CD4-positive, alpha-beta T cell treated with Interleukin-6 for 4 hours (primary cell): ENCODE data around the gene TBKBP1.

ENCODE experiments used
- DNase-seq: peaks from one replicate; pipeline ENCODE4 v3.0.0-alpha.2; 2020; ENCODE audit warnings: mixed read lengths

TBKBP1 gene

DNA sequence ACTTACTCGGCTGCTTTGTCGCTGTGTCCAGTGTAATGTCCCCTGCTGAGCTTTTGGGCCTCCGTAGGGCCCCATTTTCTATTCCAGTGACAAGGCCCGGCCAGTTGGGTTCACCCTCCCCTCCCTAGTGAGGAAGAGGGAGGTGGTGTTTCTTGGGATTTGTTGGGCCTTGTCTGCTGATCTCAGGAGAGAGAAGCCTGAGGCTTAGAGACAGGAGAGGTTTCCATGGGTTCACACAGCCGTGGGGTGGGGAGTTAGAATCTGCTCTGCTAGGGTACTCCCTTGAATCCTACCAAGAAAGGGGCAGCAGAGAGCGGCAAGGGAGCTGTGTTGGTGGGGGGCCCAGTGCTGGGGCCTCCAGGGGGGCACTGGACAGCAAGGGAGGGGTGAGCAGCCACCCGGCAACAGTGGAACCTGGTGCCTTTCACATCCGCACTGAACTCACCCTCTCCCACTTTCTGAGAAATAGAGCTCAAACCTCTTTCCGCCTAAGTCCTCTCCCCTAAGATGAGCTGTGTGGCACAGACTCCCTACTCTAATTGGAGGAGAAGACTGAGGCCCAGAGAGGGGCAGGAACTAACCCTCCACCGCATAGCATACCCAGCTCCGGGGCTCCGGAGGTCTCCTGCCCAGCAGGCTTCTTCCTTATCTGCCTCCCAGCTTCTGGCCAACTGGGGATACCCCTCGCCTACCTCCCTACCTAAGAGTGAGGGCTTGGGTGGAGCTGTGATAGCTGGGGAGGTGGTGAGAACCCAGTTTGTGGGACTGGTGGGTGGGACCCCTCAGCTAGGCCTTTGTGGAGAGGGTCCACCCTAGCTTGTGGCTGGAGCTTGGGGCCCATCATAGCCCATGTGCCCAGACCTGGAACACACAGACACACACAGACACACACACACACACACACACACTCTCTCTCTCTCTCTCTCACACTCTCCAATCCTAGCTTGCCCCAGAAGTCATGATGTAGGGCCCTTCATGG is 6.8 kb downstream of the TBKBP1 start:
- no peak for DNase-seq

DNA sequence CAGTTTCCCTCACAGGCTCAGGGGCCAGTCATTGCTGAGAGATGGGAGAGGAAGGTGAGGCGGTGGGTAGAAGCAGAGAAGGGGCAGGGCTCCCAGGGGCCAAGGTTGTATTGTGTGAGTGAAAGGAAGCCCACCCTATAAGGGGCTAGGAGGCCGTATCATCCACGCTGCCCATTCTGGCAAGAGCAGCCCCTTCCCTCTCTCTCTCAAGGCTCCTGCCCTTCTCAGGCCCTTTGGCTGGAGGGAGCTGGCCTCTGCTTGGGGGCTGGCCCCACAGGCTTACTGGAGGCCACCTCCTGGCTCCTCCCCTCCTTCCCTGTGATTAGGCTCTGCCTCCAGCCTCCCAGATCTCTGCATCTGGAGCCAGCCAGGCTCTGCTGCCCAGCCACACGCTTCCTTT is 7.6 kb downstream of the TBKBP1 start:
- DNase-seq = no peak

DNA sequence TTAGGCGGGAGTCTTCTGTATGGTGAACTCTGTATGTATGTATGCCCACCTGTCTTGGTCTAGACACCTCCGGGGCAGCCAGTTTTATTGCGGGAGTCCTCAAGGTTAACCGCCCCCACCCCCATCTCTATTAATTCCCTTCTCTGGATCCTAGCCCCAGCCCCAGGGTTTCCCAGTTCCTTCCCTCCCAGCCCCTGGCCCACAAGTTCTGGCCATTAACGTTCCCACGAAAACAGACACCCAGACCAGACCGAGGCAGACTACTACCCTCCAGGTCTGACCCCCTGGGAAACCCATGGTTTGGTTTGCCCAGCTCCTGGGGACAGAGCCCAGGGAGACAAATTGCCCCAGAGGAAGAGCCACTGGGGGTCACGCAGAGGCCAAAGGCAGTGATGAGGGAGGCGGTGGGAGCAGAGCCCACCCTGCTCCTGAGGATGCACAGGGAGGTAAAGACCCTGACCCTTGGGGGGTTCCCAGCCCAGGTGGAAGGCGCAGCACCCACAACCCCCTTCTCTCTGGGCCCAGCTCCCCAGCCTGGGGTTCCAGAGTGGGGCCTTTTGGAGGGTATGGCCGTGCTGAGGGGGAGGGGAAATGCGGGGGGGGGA is 8.5 kb downstream of the TBKBP1 start:
- no peak for DNase-seq

DNA sequence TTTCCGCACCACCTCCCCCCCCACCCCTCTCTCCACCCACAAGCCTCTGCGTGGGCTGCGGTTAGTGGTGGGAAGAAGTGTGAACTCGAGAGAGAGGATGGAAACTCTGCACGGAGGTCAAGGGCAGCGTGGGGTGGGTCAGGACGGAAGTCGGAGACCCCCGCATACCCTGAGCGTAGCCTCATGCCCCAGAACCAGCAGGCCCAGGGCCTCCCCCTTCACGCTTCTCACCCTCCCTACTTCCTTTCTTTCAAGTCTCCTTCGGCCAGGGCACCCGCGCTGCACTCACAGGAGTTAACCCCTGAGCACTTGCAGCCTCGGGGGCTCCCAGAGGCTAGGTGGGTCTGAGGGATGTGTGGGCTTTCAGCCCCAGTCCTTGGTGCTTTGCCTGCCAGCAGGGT is 9.2 kb downstream of the TBKBP1 start:
- DNase-seq = peak; percentile 45

DNA sequence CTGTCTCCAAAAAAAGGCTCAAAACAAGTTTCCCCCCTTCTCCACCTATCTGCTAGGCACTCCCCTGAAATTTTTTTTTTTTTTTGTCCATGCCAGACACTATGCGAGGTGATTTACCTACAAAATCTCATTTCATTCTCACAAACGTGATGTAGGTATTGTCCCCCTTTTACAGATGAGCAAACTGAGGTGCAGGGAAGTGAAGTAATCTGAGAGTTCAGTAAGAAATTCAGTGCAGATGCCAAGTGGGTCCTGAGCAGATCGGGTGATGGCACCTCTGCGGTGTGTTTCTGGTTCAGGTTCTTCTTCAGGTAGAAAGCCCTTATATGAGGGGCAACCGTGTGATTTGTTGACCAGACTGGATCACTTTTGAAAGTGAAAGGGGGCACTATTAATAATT is 9.7 kb downstream of the TBKBP1 start:
- no peak for DNase-seq

DNA sequence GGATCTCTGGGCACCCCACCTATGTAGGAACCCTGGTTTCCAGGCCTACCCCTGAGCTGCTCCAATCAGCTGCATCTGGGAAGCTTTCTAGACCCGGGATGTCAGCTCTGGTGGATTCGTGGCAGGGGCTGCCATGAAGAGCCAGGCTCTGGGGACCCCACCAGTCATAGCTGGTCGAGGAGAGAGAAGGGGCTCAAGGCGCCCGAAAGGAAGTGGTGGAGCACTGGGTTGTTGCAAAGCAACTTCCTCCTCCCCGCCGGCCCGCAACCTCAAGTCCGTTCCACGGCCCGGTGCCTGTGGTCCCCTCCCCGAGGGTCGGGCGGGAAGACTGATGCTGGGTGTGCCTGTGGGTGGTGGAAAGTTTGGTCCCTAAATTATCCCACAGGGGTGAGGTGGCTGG is 10.2 kb downstream of the TBKBP1 start:
- DNase-seq = peak; percentile 28

DNA sequence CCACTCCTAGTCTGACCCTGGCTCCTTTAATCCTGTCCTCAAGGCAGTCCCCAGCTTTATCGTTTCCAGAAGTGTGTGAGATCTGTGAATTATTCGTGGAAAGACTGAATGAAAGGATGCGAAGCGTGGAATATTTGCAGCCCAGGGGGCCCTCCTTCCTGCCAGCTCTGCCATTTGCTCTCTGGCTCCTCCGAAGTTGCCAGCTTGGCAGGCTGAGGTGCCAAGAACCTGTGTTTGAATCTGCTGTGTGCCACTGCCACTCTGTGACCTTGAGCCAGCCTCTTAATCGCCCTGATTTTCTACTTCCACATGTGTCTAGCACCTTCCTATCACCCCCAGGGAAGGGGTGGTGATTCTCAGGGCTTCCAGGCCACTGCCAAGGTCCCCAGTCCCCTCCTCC is 10.8 kb downstream of the TBKBP1 start:
- DNase-seq = no peak

DNA sequence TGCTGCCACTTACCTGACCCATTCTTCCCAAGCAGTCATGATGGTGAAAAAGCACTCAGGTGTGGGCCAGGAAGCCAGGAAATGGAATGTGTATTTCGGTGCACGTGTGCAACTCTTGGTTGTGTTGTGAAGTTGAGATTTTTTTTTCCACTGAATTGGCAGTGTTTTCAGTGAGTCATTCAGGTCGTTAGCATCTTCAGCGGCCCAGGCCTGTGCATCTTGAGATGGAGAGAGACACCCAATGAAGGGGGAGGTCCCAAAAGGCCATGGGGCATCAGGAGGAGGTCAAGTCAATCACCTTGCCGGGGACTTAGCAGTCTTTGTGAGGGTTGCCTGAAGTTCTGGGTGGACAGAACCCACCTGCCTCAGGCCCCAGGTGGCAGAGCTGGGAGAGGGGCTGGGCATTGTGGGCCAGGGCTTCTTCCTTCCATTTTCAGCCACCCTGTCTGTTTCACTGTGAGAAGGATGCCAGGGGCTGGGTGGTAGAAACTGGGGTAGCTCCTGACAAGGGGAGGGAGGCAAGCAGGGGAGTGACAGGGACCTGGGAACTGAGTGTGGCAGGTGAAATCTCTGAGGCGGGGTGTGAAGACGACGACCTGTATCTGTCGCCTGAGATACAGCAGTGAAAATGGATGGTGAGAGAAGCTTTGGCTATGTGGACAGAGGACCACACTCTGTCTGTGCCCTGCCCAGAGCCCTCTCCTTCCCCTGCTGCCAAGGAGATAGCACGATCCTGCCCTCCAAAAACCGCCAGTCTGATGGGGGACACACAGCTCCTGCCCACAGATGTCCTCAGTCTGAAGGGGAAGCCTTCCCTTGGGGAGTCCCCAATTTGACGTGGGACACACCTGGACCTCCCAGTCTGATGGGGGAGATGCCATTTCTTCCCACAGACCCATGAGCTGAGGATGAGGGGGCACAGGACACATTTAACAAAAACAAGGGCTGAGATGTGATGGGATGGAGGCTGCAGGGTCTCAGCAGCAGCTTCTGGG is 11.9 kb downstream of the TBKBP1 start:
- peak; percentile 52 for DNase-seq

DNA sequence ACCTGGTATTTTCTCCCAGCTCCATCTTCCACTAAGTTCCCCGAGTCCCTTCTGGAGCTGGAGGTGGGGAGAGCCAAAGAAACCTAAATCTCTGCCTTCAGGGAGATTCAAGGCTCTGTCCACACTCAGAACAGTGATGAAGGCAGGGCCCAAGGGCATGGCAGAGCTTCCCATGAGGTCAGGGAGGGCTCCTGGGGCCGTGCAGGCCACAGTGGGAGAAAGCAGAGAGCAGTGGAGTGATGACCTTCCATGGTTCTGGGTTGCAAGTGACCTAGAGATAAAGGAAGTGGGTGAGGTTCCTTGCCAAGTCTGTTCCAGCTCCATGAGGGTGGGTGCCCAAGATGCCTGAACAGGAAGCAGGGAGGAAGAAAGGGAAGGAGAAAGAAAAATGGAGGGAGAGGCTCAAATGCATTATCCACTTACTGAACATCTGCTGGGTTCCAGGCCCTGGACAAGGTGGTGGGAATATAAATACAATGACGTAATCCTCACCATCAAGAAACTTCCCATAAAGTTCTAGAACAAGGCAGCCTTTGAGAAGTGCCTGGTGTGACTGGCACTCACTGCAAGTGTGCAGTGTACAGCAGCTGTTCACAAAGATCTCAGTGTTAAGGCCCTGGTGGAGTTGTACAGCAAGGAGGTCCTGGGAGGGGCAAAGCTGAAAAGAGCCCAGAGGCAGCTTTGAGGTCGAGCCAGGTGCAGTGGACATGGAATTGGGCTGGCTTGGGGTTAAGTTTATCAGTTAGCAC is 13.3 kb downstream of the TBKBP1 start:
- DNase-seq = no peak

DNA sequence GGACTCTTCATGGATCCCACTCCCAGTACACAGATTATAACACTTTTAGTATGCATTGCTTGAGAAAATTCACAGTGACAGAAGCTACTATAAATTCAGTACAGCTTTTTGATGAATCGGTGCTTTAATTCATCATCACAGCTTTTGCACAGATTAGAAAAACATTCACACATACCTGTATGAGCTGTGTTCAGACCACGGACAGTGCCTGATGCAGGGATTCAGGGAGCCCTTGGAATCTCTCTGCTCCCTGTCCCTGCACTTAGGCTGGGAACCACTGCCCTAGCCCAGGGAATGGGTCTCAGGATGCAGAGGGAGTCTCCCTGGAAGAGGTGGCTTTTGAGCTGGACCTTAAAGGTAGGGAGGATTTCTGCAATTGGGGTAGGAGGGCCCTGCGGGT is 13.9 kb downstream of the TBKBP1 start:
- no peak for DNase-seq

DNA sequence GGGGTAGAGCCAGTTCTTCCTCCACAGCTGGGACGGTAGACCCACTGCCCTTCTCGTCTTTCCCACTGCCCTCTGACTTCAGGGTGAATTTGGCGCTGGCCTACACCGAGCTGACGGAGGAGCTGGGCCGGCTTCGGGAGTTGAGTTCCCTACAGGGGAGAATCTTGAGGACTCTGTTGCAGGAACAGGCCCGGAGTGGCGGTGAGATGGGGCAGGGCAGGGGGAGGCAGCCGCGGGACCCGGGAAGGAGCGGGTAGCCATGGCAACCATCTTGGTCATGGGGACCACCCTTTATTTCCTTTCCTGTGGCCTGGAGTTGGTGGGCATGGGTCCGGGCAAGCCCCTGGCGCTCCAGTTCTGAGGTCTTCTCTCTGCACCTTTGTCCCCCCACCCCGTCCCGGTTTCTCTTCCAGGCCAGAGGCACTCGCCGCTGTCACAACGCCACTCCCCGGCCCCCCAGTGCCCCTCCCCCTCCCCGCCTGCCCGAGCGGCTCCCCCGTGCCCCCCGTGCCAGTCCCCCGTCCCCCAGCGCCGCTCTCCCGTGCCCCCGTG is 14.4 kb downstream of the TBKBP1 start:
- no peak for DNase-seq

DNA sequence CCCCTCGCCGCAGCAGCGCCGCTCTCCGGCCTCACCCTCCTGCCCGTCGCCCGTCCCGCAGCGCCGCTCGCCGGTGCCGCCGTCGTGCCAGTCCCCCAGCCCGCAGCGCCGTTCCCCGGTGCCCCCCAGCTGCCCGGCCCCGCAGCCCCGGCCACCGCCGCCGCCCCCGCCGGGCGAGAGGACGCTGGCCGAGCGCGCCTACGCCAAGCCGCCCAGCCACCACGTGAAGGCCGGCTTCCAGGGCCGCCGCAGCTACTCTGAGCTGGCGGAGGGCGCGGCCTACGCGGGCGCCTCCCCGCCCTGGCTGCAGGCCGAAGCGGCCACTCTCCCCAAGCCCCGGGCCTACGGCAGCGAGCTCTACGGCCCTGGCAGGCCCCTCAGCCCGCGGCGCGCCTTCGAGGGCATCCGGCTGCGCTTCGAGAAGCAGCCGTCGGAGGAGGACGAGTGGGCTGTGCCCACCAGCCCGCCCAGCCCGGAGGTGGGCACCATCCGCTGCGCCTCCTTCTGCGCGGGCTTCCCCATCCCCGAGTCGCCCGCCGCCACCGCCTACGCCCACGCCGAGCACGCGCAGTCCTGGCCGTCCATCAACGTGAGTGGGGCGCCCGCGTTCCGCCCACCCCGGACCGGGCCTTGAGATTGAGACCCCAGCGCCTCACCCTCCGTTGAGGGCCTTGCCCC is 15.0 kb downstream of the TBKBP1 start:
- no peak for DNase-seq

DNA sequence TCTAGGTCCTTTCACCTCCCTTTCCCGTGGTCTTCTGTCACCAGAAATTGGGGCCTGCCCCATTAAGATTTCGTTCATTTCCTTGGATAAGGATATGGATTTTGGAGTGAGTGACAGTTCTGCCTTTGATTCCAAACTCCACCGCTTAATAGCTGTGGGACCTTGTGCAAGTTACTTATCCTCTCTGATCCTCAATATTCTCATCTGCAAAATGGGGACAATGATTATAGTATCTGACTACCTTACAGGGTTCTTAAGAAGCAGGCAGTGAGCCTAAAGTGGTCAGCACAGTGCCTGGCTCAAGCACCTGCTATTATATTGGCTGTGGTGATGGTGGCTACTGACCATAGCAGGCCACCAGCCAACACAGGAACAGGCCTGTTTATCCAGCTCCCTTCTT is 15.6 kb downstream of the TBKBP1 start:
- DNase-seq = no peak

DNA sequence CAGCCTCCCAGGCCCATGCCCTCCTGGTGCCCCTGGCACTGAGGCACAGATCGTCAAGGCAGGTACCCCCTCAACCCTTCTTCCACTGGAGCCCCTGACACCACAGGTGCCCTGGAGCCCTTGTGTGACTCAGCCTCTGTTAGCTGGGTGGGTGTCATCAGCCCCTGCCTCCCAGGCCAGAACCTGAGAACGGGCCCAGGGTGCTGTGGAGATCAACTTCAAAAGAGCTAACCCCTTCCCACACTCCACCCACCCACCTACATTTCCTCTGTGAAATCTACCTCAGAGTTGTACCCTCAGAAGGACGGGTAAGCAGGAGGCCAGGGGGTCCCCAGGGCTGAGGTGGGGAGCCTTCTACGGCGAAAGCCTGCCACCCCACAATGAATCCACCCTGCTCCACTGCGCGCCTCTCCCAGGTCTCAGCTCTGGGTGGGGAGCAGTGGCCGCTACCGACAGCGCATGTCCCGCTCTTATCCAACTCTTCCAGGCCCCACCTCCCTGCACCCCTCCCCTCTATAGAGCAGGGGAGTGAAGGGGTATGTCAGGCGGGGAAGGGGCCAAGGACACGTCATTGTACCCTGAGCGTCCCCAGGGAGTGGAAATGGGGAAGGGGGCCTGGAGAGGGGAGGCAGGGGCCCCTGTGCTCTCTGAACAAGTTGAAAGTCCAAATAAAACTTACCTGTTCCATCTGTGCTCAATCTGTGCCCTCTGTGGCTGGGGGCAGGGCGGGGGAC is 17.6 kb downstream of the TBKBP1 start:
- no peak for DNase-seq

DNA sequence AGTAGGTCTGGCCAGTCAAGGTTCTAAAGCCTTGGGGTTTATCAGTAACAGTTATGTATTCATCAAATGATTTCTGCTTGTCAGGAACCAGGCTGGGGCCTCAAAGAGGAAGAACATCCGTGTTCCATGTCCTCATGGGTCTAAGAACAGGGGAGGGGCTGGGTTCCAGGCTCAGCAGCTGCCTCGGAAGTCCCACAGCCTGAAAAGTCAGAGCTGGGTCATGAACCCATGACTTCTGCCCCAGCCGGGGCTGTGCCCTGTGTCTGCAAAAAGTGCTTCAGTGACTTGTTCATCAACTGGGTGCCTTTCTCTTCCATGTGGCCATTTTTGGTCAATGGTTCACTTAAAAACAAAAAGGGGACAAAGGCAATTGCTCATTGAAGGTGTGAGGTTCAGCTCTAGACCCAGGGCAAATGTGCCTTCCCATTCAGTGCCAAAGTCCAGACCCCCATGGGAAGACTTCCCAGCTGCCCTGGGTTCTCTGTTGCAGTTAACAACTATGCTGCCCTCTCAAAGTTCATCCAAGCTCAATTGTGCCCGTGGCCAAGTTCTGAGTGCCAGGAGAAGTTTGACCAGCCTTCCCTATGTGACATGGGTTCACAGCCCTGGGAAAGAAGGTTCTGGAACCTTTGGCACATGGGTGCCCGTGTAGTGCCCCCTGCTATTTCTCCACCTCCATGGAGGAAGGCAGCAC is 18.5 kb downstream of the TBKBP1 start:
- no peak for DNase-seq

DNA sequence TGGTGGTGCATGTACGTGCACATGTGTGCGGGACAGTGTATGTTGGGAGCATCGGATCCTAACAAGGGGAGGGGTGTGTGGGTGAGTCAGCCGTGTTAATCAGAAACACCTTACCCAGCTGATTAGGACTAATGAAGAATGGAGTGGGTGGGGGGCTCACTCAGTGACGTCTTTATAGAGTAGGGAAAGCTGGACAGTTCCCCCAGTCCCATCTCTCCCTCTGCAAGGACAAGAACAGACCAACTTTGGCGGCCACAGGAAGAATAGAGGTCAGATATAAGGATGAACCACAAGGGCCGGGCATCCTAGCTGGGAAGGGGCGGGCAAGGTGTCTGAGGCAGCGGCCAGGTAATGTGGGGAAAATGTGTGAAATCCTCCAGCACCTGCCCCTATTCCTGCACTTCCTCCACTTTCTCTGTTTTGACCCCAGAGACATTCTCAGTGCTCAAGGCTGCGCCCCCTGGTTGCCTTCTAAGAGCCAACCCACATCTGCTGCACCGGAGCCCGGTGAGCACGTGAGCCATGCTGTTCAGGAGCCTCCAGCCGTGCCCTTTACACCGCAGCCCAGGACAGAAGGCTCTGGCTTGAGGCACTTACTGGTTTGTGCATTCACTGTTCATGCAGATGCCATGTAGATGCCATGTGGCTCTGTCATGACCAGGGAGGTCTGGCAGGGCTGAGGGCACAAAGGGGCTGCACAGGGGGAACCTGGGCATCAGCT is 20.2 kb downstream of the TBKBP1 start:
- DNase-seq = no peak

DNA sequence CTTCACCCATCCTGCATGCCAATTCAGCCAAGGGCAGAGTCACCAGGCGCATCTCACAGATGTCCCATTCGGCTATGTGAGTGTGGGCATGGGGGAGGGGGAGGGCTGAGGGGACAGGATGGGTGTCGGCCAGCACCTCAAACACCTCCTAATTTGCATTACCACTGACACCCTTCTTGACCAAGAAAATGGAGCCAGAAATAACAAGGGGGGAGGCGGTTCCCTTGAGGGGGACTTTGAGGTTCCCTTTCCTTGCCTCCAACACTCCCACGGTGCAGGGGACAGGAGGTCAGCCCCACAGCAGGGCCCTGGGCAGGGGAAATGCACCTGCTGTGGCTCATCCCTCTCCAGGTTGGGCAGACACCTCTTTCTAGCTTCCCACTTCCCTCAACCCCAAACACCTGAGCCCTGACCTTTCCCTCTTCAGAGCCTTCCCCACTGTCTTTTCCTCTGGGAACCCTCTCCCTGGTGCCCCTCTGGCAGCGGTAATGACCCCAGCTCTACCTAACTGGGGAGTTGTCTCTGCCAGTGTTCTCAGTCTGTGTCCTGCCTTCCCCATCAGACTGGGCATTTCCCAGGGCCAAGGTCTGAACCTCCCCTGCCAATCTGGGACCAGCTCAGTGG is 20.9 kb downstream of the TBKBP1 start:
- no peak for DNase-seq

DNA sequence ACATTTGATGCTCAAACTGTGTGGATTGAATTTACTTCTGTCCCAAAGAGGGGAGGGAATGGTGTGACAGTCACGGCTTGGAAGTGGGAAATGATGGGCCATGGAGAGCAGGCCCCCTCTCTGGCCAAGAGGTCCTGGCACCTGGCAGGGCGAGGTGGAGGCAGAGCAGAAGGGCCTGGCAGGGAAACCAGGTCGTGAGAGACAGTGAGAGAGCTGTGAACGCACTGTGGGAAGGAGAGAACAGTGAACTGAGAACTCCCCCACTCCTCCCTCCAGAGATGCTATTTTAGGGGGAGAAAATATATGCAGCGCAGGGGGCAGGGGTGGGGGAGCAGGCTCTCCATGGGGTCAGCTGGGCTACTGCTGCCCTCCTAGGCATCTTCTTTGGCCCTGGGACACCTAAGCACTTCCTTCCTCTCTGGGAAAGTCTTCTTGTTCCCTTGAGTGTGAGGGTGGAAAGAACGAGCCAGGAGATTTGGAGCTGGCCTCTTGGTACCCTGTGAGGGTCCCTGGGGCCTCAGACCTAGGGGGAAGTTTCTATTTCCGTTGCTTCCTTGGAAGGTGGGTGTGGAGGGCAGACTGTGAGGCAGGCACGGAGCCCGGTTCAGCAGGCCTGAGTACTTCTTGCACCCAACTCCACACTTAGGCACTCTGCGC is 21.8 kb downstream of the TBKBP1 start:
- DNase-seq = no peak
